Suprapubic skin (tissue), 4 donors: ENCODE data around the gene CIAO2A.

Experiments used
- EP300 ChIP-seq: sonication (generic); formaldehyde crosslinking; IDR thresholded peaks from one replicate; pipeline ENCODE4 v1.6.1; 2017; ENCODE audit warnings: antibody characterized with exemption
- POLR2A ChIP-seq, 2 donors: fragments of 450-650 bp; IDR thresholded peaks; one replicate each; pipeline ENCODE4 v1.6.1; 2017; ENCODE audit warnings: antibody characterized with exemption in 2 of 2, mild to moderate bottlenecking in 2 of 2, moderate library complexity in 2 of 2
- POLR2AphosphoS5 ChIP-seq, 3 donors: sonication (generic); formaldehyde crosslinking; IDR thresholded peaks; one replicate each; pipeline ENCODE4 v1.6.1; 2017; ENCODE audit warnings: antibody characterized with exemption in 3 of 3
- TF ChIP-seq, protein P1 (sequence below), 2 donors: fragments of 200-600 bp in 1 of 2; fragments of 450-650 bp in 1 of 2; sonication (generic) in 1 of 2; IDR thresholded peaks; one replicate each; pipeline ENCODE4 v1.5.1; 2016 to 2019; ENCODE audit warnings: antibody characterized with exemption in 2 of 2, mild to moderate bottlenecking in 1 of 2, moderate library complexity in 1 of 2

DNA sequence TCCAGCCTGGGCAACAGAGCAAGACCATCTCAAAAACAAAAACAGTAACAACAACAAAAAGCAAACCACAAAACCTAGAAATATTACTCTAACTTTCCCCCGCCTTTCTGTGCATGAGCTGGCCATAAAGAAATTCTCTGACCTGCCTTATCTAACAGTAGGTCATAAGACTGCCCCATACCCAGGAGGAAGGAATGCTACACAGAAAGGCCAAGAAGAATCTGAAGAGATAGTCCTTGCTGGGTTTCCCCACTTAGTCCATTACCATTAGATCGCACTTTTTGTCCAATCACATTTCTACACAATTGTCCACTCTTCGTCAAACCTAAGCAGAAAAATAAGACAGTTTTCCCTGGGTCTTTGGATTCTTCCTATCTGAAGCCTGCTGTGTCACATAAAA is 23.5 kb downstream of the CIAO2A start:
- TF ChIP-seq, protein P1, sequence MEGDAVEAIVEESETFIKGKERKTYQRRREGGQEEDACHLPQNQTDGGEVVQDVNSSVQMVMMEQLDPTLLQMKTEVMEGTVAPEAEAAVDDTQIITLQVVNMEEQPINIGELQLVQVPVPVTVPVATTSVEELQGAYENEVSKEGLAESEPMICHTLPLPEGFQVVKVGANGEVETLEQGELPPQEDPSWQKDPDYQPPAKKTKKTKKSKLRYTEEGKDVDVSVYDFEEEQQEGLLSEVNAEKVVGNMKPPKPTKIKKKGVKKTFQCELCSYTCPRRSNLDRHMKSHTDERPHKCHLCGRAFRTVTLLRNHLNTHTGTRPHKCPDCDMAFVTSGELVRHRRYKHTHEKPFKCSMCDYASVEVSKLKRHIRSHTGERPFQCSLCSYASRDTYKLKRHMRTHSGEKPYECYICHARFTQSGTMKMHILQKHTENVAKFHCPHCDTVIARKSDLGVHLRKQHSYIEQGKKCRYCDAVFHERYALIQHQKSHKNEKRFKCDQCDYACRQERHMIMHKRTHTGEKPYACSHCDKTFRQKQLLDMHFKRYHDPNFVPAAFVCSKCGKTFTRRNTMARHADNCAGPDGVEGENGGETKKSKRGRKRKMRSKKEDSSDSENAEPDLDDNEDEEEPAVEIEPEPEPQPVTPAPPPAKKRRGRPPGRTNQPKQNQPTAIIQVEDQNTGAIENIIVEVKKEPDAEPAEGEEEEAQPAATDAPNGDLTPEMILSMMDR (IDR thresholded peaks at IDR 0.05): no peak
- no peak for TF ChIP-seq POLR2AphosphoS5 (IDR thresholded peaks at IDR 0.05)
- no peak for TF ChIP-seq POLR2A (IDR thresholded peaks at IDR 0.05)
- TF ChIP-seq EP300: no peak
